NCI-H2171 treated with DMSO at 0.1 percent for 48 hours (cell line): ENCODE measurements around the gene ZNF398.
"Not testable (repeated sequence)": the region's sequence is repeated elsewhere in the genome, so short reads cannot be mapped to it uniquely, and the experiment has no call there.

ENCODE experiments used
- DNase-seq: peaks from one replicate; lab custom pipeline; 2025; lab: John Stamatoyannopoulos, UW

The ZNF398 gene

DNA sequence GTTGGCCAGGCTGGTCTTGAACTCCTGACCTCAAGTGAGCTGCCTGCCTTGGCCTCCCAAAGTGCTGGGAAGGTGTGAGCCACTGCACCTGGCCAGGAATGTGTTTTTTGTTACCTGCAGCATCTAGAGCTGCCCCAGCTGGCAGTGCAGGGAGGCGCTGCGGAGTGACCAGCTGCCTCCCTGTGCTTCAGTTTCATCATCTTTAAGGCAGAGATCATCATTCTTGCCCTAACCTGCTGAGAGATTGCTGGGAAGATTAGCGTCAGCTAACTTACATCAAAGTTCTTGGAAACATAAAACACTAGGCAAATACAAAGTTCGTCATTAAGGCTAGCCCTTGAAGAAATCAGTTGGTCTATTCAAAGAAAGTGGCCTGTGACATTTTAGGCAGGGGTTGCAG lies 50.4 kb downstream of the ZNF398 start:
- DNase-seq, result no peak

DNA sequence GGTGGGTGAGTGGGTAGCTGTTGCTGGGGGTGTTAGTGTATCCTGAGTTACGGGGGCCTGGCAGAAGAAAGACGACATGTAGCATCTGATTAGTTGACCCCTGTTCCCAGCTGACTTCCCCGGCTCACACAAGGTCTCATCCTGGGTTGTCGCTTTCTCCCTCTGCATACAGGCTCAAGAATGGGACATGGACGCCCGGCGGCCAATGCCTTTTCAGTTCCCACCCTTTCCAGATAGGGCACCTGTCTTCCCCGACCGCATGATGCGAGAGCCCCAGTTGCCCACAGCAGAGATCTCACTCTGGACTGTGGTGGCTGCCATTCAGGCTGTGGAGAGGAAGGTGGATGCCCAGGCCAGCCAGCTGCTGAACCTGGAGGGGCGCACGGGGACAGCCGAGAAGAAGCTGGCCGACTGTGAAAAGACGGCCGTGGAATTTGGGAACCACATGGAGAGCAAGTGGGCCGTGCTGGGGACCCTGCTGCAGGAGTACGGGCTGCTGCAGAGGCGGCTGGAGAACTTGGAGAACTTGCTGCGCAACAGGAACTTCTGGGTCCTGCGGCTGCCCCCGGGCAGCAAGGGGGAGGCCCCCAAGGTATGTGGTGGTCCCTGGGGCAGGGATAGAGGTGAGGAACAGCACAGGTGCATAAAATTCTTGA lies 51.0 kb downstream of the ZNF398 start:
- no peak for DNase-seq

GRCh38 chr7:149199234-149199995 lies 52.2 kb downstream of the ZNF398 start:
- DNase-seq, result no peak

GRCh38 chr7:149202831-149203231 lies 55.6 kb downstream of the ZNF398 start:
- DNase-seq, result no peak

DNA sequence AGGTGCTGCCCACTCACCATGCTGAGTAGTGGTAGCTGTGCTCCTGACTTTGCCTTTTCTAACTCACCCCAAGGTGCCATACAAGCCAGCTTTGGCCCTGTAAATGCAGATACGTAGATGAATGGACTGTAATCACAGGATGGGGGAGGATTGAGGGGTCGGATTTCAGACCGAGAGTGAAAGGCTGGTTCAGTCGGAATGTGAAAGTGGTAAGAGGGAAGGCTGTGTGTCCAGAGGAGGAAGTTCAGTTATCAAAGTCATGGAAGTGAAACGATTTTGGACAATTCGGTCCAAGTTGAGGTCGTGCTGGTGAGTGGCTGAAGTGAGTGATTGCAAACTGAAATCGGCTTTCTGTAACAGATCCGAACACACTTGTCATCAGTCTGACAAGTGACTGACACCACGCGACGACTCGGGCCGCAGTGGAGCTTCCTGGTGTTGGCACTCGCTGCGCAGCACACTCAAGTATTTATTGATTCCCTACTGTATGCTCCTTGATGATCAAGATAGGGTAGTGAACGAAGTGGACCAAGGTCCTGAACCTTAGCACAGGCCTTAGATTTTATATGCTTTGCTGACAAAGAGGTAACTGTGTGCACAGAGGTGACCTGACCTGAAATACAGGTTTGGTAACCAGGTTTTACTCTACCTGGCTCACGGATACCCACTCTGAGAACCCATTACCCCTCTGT lies 58.6 kb downstream of the ZNF398 start:
- DNase-seq, result no peak

DNA sequence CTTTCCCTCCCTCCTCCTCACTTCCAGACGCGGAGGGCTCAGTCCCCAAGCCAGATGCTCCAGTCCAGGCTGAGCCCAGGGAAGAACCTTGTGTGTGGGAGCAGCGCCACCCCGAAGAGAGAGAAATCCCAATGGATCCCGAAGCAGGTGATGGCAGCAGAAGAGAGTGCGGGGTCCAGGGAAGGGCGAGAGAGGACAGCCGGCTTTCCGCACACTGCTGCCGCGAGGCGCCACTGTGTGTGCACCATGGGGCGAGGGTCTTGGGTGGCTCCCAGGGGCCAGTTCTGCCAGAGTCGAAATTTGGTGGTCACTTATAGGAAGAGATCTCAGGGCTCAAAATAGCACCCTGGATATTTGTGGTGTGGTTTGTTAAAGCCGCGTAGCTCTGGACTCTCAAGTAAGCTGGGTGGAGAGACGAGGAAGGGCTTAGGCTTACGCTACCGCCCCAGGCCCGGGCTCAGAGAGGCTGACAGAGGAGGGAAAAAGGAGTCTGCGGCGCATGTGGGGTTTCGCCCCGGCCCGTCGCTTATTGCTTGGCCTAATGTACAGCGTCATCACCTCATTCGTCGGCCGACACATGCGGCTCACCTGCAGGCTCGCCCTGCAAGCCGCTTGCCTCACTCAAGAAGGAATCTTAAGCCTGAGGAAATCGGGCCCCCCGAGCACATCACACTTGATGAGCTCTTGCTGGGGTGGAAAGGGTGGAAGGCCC lies 60.2 kb downstream of the ZNF398 start:
- no peak for DNase-seq

DNA sequence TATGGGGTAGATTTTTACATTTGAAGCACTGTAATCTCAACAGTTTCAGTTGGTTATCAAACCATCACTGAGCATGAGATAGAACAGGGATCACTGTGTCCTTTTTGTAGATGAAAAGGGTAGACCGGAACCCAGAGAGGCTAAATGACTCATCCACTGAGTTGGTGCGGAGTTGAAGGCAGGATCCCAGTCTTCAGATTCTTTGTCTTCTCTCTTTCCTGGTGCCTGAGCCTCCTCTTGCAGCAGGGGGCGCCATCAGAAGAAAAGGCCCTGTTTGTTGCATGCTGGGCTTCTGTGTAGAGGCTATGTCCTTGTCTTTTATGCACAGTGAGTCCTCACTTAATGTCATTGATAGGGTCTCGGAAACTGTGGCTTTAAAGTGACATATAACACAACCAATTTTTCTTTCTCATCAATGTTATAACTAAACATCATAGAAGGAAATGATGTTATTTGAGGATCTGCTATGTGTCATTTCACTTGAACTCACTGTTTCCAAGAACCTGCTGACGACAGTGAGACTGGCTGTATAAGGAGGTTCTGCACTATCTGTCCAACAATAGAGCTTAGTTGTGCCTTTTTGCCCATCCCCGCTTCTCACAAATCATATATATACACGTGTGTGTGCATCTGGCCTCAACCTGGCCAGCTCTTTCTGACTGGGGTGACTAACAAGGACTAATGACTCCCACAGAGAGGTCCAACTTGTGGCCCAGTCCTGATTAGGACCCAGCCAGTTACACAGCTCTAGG lies 62.4 kb downstream of the ZNF398 start:
- DNase-seq, result no peak

DNA sequence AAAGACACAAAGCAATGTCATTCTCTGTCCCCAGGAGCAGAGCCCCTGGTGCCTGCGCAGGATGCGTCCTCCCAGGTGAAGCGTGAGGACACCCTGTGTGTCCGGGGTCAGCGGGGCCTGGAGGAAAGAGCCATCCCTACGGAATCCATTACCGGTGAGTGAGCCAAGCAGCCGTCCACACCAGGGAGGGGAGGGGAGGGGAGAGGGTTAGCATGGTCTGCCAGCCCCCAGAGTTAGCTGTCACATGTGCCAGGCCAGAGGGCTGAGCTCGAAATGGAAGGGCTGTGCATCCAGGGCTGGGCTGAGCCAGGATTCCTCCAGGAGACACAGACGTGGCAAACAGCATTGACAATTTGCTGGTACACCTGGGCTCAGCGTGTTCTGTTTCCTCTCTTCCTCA lies 63.3 kb downstream of the ZNF398 start:
- no peak for DNase-seq

GRCh38 chr7:149214020-149214720 lies 66.9 kb downstream of the ZNF398 start:
- DNase-seq, result no peak

DNA sequence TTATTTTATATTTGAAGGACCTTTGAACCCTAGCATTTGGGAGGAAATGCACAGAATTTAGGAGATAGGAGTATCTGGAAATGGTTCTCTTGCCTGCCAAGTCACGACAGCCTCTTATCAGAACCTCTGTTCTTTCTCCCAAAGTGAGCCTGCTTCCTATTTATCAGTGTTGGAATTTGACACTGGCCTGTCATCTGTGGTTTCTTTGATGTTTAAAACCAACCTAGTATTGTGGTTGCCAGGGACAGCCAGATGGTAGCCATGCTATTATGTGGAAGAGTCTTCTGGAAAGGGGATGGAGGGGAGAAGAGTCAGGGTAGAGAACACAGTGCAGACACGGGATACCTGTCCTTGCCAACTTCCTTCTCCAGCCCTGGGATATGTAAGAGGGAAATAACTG lies 69.1 kb downstream of the ZNF398 start:
- DNase-seq, result no peak

GRCh38 chr7:149217570-149217969 lies 70.3 kb downstream of the ZNF398 start:
- DNase-seq, result no peak

DNA sequence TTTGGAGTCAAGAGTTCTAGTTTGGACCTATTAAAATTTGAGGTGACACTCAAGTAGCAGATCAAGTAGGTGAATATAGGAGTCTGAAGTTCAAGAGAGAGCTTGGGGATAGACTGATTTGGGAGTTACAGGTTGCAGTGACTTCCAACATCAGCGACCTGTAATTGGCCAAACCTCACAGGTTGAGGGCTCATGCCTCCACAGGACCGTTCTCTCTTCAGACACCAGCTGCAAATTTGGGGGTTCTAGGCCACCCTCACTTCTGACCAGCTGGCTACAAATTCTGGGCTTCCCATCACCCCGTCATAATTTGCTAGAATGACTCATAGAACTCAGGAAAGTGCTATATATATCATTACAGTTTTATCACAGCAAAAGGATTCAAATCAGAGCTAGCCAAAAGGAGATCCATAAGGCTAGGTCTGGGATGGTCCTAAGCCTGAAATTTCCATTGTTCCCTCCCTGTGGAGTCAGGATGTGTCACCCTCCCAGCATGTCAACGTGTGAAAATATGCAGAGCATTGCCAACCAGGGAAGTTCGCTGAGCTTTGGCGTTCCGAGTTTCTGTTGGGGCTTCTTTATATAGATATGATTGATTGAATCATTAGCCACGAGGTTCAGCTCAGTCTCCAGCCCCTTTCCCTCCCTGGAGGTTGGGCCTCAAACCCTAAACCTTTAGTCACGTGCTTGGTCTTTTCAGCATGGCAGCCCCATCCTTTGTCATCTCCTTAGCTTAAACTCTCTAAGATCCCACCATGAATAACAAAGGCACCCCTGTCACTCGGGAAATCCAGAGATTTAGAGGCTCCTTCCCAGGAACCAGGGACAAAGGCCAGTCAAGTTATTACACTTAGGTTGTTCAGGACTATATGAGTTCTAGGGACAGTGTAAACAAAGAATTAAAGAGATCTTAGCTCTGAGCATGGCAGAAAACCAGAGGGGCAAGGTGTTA lies 71.5 kb downstream of the ZNF398 start:
- no peak for DNase-seq

GRCh38 chr7:149220534-149220933 lies 73.3 kb downstream of the ZNF398 start:
- DNase-seq, result no peak

- DNase-seq, result no peak
Measured at GRCh38 chr7:149223176-149223575, 75.9 kb downstream of the ZNF398 start.

DNA sequence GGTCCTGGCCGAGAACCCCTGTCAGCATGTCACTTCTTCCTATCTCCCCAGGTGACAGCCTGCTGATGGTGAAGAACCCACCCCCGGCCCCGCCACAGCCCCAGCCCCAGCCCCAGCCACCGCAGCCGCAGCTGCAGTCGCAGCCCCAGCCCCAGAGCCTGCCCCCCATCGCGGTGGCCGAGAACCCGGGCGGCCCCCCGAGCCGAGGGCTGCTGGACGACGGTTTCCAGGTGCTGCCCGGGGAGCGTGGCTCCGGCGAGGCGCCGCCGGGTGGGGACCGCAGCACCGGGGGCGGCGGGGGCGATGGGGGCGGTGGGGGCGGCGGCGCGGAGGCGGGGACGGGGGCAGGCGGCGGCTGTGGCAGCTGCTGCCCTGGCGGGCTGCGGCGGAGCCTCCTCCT lies 76.5 kb downstream of the ZNF398 start:
- DNase-seq, result no peak

GRCh38 chr7:149224352-149224751 lies 77.1 kb downstream of the ZNF398 start:
- DNase-seq, result no peak

- DNase-seq, result no peak
Measured at GRCh38 chr7:149225106-149225505, 77.9 kb downstream of the ZNF398 start.

- no peak for DNase-seq
Measured at GRCh38 chr7:149225656-149226055, 78.4 kb downstream of the ZNF398 start.

- not testable (repeated sequence) for DNase-seq
Measured at GRCh38 chr7:149226366-149226765, 79.1 kb downstream of the ZNF398 start.
